HG03097 (cell line): ENCODE results near the gene TREH.

Source experiments
- ATAC-seq: cut with Tn5 transposase; IDR thresholded peaks from one replicate; pipeline ENCODE4 v1.9.1; 2021; ENCODE audit not compliant: unreplicated experiment, low FRiP score

TREH gene

DNA sequence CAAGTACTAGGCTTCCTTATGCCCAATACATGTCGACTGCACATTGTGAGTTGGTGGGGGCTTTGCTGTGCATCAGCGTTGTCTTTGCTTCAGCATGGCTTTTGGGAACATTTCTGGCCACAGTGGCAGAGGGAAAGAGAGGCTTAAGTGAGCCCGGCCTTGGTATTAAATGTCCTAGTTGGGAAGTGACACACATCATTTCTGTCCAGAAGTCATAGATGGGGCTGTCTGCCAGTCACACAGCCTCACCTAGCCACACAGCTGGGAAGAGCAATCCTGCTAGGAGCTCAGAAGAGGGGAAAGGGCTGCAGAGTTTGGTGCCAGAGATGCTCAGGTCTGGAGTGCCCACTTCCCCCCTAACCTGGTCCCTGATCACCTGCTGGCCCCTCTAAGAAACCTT is 27.6 kb downstream of the TREH start:
- ATAC-seq: no peak

DNA sequence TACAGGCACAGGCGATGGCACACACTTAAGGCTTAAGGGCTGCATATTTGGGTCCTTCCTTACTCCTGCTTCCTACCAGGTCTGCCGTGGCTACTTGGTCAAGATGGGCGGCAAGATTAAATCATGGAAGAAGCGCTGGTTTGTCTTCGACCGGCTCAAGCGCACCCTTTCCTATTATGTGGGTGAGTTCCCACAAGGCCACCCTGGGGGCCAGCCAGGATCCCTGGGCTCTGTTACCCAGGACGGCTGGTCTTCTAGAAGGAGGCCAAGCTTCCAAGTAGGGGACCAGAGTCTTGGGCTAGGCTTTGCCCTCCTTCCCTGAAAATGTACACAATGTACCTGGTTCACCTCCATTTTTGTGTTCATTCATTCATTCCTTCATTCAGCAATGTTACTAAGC is 29.1 kb downstream of the TREH start:
- ATAC-seq: no peak

DNA sequence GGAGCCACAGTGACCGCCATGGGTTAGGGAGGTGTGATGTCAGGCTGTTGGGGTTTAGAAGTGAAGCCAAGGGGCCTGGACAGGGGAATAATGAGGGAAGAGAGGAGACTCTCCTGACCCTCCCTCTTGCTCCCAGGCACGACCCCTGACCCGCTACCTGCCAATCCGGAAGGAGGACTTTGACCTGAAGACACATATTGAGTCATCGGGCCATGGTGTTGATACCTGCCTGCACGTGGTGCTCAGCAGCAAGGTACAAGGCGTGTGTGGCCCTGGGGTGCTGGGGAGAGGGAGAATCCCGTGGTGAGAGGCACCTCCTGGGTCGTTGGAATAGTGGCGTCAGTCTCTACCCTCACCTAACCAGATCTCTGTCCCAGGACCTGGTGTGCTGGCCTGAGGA is 29.5 kb downstream of the TREH start:
- no peak for ATAC-seq

- ATAC-seq: no peak
Observed at GRCh38 chr11:118648291-118648690, 31.2 kb downstream of the TREH start.

GRCh38 chr11:118646393-118646792 is 33.1 kb downstream of the TREH start:
- ATAC-seq: no peak

DNA sequence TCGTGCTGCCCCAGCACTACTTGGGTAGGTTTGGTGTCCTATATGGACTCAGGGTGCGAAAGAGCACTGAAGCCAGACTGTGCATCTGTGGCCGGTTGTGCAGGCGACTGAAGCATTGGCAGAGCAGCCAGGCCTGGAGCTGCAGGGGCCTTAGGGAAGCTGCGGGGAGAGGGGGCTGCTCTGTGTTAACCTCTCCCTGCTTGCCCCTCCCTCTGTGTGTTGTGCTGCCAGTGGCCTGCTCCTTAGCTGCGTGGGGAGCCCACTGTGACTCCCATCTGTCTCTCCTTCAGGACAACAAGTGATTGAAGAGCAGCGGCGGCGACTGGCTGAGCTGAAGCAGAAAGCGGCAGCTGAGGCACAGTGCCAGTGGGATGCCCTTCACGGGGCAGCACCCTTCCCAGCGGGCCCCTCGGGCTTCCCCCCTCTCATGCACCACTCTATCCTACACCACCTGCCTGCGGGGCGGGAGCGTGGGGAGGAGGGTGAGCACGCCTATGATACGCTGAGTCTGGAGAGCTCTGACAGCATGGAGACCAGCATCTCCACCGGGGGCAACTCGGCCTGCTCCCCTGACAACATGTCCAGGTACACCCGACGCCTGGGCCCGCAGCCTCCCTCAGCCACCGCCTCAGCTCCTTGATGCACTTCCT is 34.3 kb downstream of the TREH start:
- no peak for ATAC-seq

- no peak for ATAC-seq
Observed at GRCh38 chr11:118644496-118644895, 35.0 kb downstream of the TREH start.

DNA sequence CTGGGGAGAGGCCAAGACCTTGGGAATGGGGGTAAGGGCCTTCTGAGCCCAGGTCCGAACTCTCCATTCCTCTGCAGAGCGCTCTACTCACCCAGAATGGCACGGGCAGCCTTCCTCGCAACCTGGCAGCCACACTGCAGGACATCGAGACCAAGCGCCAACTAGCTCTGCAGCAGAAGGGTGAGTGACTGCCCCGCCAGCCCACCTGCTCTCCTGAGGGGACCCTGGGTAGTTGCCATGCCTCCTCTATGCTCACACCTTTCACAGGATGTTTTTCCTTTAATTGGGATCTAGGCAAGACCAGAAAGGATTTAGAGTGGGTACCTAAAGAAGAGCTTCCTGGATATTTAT is 35.5 kb downstream of the TREH start:
- ATAC-seq: no peak

DNA sequence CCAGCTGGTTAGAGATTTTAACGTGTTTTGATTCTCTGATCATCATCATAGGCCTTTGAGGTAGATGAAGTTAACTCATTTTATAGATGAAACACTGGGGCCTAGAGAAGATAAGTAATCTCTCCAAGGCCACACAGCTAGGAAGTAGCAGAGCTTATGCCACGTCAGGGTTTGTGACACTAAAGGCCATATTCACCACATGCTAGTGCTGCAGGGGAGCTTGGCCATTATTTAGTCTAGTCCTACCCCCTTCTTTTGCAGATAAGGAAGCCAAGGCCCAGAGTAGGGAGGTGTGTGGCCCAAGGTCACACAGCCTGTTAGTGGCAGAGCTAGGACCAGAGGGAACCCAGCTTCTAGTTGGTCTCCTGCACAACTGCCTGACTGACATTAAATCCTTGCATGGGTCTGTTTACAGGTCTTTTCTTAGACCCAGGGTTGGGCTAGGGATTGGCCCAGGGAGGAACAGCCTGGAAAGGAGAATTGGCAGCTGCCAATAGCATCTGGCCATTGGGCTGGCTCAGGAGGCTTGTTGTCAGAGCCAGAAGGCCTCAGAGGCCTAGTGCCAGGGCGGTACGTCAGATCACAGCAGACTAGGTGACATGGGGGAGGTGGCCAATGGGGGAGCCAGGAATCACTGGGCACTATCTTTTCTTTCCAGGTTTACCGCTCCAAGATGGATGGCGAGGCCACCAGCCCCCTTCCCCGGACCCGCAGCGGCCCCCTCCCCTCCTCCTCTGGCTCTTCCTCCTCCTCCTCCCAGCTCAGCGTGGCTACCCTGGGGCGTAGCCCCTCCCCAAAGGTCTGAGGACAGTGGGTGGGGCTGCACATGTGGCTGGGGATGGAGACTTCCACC is 36.1 kb downstream of the TREH start:
- ATAC-seq: no peak

DNA sequence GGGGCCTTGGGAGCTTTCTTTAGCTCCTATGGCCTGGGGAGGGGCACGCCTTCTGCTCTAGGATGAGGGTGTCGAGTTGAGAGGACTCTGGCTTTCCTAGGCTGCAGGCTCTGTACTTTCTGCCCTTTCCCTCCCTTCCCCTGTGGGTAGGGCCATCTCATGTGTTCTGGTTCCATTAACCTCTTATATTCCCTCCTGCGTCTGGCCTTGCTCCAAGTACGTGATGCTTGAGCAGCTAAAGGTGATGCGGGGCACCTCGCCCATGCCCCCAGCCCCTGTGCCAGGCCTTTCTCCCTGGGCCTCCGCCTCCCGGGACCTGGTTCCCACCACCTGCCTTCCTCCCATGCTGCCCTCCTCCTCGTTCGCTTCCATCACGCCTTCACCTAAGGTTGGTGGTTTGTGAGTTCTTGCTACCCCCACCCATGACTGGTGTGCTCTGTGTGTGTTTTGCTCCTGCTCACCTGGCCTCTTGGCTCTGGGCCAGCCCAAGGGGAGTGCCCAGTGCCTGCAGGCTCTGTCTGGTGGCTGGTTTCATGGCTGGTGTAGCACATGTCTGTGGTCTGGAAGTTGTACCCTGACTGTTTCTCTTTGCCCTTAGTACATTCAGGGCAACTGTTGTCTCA is 37.9 kb downstream of the TREH start:
- ATAC-seq: no peak

GRCh38 chr11:118640332-118641154 is 38.9 kb downstream of the TREH start:
- no peak for ATAC-seq

DNA sequence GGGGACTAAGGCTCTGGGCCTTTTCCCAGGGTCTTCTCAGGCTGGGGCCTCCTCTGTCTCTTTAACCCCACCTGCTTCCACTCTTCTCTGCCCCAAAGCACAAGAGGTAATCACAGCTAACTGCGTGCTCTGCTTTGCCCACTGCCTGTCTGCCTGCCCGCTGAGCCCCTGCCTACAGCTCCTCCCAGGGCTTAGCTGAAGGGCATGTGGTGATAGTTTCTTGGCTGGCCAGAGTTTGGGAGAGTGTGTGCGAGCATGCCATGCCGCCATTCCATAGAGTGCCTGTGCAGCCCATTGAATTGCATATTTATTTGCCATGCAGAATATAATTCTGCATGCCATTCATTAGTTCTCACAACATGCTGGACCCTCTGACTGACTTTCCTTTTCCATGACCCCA is 39.6 kb downstream of the TREH start:
- ATAC-seq: no peak

DNA sequence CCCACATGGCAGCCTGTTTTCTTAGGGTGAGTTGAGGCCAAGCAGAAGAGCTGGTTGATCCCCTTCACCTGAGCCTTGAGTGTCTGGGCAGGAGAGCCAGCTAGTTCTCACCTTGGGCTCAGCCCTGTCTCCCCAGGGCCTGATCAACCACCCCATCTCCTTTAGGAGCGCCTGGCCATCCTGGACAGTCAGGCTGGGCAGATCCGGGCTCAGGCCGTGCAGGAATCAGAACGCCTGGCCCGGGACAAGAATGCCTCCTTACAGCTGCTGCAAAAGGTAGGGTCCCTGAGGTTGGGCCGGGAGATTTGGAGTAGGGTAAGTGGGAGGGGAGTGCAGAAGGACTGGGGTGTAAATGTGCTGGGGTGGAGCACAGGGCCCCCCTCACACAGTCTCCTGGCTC is 40.7 kb downstream of the TREH start:
- ATAC-seq: no peak

DNA sequence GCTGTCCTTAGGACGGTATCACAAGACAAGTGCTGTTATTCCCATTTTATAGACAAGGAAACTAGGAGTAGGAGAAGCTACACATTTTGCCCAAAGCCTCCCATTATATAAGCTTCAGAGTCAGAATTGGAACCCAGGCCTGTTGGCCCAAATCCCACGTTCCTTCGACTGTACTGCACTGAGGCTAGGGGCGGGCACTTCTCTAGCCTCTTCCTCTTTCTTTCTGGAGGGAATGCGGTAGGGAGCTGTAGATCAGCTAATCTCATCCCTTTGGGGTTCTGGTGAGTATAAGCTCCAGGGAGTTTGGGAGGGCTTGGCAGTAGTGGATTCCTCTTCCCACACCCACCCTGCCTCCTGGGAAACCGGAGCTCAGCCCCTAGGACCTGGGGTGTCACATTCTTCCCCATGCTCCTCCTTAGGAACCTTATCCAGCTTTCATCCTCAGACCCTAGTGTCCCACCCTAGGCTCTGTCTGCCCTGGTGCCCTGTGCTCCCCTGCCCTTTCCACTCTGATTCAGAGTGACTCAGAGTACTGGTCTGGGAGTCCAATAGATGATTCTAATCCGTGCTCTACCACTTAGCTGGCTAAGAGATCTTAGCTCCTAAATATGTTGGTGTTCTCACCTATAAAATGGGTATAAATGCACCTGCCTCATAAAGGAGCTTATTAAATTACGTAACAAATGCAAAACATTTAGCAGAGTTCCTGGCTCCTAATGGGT is 42.7 kb downstream of the TREH start:
- no peak for ATAC-seq

DNA sequence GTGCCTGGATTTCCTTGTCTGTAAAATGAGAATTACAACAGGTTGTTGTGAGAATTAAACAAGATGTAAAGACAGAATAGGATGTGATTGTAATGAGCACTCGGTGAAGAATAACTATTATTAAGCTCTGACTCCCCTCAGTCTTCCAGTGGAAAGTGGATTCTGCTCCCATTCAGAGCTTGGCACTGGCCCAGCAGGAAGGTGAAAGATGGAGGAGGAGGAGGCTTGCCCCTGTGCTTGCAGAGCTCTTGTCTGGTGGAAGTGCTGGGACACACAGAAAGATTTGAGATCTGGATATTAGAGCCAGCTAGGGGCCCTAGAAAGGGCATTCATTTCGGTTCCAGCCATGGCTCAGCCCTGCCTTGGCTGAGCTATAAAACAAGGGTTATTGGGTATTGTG is 43.8 kb downstream of the TREH start:
- no peak for ATAC-seq

GRCh38 chr11:118635237-118635591 is 44.2 kb downstream of the TREH start:
- ATAC-seq: no peak

DNA sequence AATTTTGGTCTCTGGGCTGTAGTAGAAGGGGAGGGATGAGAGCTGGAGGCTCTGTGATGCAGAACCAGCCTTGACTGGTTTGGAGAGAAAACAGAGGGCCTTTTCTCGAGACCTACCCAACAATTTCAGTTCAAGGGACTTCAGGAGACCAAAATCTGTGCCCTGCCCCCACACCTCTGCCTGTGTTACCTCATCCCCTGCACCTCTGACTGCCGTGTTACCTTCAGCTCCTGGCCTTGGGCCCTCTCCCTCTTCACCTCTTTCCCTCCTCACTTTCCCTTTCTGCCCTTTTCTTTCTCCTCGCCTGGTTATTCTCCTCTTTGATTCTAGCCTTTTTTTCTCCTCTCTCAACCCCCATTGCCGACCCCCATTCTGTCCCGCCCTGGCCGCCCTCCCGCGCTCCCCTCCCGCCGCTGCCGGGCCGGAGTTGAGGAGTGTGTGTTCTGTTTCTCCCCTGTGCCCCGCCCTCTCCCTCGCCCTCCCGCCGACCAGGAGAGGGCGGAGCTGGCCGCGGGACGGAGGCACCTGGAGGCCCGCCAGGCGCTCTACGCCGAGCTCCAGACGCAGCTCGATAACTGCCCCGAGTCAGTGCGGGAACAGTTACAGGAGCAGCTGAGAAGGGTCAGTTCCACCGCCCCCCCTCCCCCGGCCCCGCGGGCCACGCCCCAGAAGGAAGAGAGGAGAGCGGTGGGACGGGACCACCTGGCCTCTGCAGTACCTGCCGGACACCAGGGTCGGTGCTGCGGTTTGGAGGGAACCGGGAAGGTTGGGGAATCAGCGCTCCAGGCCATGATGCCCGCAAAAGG is 44.8 kb downstream of the TREH start:
- ATAC-seq: no peak

DNA sequence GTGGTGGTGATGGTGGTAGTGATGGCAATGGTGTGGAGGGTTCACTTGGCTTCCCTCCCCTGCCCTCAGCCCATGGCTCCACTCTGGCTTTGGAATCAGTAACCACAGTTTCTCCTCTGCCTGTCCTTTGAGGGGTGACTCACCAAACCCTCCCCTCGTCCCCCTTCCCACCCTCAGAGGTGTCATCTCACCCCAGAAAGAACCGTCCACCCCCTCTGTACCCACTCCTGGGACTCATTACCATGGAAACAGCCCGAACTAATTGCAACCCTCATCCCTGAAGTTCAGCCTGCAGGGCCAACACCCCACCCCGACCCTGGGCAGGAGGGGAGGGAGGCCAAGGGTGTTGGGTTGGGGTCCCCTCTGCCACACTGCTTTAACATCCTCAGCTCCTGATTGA is 45.5 kb downstream of the TREH start:
- ATAC-seq: no peak

- ATAC-seq: no peak
Observed at GRCh38 chr11:118633319-118633690, 46.1 kb downstream of the TREH start.
